Measurements from ENCODE around the gene WWC2.

DNA sequence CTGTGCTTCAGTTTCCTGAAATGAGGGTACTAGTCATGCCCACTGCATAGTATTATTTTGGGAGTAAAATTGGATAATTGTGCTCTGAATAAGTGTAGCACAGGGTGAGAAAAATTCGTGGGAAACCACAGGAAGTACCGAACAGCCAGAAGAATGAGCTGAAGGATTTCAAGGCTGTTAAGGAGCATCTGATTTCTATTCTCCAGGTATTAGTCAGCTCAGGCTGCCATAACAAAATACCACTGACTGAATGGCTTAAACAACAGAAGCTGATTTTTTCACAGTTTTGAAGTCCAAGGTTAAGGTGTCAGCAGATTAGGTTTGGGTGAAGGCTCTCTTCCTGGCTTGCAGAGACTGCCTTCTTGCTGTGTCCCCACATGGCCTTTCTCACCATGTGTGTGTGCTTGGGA, 41.9 kb downstream of the WWC2 start:
- TF ChIP-seq, protein P1, sequence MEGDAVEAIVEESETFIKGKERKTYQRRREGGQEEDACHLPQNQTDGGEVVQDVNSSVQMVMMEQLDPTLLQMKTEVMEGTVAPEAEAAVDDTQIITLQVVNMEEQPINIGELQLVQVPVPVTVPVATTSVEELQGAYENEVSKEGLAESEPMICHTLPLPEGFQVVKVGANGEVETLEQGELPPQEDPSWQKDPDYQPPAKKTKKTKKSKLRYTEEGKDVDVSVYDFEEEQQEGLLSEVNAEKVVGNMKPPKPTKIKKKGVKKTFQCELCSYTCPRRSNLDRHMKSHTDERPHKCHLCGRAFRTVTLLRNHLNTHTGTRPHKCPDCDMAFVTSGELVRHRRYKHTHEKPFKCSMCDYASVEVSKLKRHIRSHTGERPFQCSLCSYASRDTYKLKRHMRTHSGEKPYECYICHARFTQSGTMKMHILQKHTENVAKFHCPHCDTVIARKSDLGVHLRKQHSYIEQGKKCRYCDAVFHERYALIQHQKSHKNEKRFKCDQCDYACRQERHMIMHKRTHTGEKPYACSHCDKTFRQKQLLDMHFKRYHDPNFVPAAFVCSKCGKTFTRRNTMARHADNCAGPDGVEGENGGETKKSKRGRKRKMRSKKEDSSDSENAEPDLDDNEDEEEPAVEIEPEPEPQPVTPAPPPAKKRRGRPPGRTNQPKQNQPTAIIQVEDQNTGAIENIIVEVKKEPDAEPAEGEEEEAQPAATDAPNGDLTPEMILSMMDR (IDR thresholded peaks at IDR 0.05) = no peak
- TF ChIP-seq POLR2A (IDR thresholded peaks at IDR 0.05) = no peak

Data from uterus (tissue), 2 donors.